Colonic mucosa (tissue), 4 donors: ENCODE measurements around the gene RAPGEF5. TPM values are rescaled to one million over a fixed set of nuclear protein-coding genes. Genes with fewer than 3 reads are reported as not detected.

Experiments
- DNase-seq: peaks from one replicate; pipeline ENCODE4 v3.0.0-alpha.2; 2020
- H3K27ac ChIP-seq: fragments of 200-600 bp; one replicate; pipeline ENCODE4 v1.8.0; 2021
- H3K27me3 ChIP-seq: fragments of 200-600 bp; one replicate; pipeline ENCODE4 v1.8.0; 2021
- H3K36me3 ChIP-seq: fragments of 200-600 bp; one replicate; pipeline ENCODE4 v1.8.0; 2021
- H3K4me1 ChIP-seq: fragments of 200-600 bp; one replicate; pipeline ENCODE4 v1.8.0; 2021; ENCODE audit warnings: mild to moderate bottlenecking
- H3K4me3 ChIP-seq: fragments of 200-600 bp; one replicate; pipeline ENCODE4 v1.8.0; 2021
- H3K9ac ChIP-seq, 2 donors: one replicate each; pipeline ENCODE4 v1.7.0; 2013; ENCODE audit warnings: control low read depth in 2 of 2, low read depth in 2 of 2, low read length in 2 of 2
- H3K9me3 ChIP-seq: fragments of 200-600 bp; one replicate; pipeline ENCODE4 v1.8.0; 2021
- CTCF ChIP-seq: fragments of 200-600 bp; IDR thresholded peaks from one replicate; pipeline ENCODE4 v1.8.0; 2022; ENCODE audit warnings: antibody characterized with exemption, mild to moderate bottlenecking
- intact Hi-C: fragments of 100-400 bp; cut with DNase I; formaldehyde crosslinking; loops from one replicate; pipeline ENCODE4 v1.14.1; 2022
- total RNA-seq, 2 donors: library from RNA; stranded (reverse); fragmentation: NEBNext Ultra II Directional in 1 of 2; extraction: Animal tissue kit (Norgen Biotek cat#: 25700) in 1 of 2; gene quantifications; one replicate each; pipeline ENCODE4 v1.2.1, GENCODE V29; 2021
- donor health status: healthy.
- donor health status: DM: no; HTN: no; CAD: no.
- donor health status: DM: no; HTN: no; CAD: no.

RAPGEF5 gene
- total RNA-seq, 2 donors from 2014 or later = 39.9 to 42.2 TPM

DNA sequence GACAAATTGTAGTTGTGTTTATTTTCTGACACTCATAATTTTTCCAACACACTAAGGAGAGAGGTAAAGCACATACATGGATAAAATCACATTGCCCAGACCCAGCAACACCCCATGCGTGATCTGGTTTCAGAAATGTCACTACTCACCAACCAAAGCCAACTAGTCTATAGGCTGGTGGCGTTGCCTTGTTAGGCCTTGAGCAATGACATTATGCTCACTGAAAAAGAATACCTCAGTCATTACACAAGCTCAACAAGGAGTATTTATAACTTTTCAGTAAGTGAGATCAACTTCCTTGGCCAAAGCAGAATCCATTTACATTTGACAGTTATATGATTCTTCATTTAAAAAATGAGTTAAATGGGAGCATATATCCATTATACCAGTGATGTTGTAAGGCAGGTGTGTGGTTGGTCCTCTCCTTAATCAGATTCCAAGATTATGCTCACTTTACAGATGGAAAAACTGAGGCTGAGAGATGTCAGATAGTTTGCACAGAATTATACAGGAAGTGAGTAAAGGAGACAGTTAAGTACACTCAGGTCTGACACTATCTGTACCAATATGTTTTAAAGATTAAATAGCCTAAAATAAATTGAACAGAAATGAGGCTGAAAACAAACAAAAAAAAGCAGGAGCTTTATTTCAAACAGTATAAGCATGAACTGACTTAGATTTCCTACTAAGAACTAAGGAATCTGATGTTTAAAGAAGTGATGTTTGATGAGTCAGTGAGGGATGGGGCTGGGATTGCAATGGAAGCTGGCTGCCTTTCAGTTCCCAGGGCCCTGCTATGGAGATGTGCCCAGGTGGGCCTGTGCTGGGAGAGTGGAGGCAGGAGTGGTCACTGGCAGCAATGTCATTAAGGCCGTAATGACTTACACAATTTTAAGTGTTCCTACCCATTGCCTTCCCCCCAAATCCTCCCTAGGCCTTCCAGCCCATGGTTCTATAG is 118.3 kb downstream of the RAPGEF5 start:
- no peak for TF ChIP-seq CTCF

GRCh38 chr7:22235134-22235533 is 121.8 kb downstream of the RAPGEF5 start:
- Histone ChIP-seq H3K27me3 (no peaks in the 10 kb centered on the region), H3K36me3 (no peaks in the 10 kb centered on the region), H3K9ac (no peak overlapping the region), H3K9me3 (no peaks in the 10 kb centered on the region), H3K4me1 (no peaks in the 10 kb centered on the region), H3K4me3 (no peak overlapping the region), H3K27ac (no peak overlapping the region)
- TF ChIP-seq CTCF = no peak
- no peak for DNase-seq
- intact Hi-C loops = no loop called here

More for the DNA sequence above, 118.3 kb downstream of the RAPGEF5 start:
- Histone ChIP-seq H3K9ac (no peak overlapping the region), H3K27ac (no peak overlapping the region), H3K27me3 (no peaks in the 10 kb centered on the region), H3K9me3 (no peaks in the 10 kb centered on the region), H3K4me1 (peaks cover 7% of the 10 kb centered on the region), H3K4me3 (no peak overlapping the region), H3K36me3 (no peaks in the 10 kb centered on the region)
- intact Hi-C loops = no loop called here
- no peak for DNase-seq

DNA sequence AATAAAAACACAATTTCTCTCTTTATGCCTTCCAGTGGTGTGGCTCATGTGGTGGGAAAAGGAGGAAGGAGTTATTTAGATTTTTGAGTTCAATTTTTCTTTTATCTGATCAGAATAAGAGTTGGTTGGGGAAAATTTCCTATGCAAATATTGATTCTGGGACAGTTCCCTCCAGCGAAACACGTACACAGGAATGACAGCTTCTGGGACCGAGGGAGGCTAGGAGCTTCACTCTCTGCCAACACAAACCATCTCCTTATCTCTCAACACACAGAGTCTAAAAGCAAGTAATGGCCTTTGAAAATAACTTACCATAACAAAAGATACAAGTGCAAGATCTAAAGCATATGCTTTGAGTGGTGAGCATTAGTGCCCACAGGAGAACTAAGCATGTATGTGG is 122.7 kb downstream of the RAPGEF5 start:
- Histone ChIP-seq H3K9me3 (no peaks in the 10 kb centered on the region), H3K27me3 (no peaks in the 10 kb centered on the region), H3K36me3 (no peaks in the 10 kb centered on the region), H3K27ac (no peak overlapping the region), H3K9ac (no peak overlapping the region), H3K4me3 (no peak overlapping the region), H3K4me1 (no peaks in the 10 kb centered on the region)
- intact Hi-C loops = no loop called here
- DNase-seq = no peak
- no peak for TF ChIP-seq CTCF

DNA sequence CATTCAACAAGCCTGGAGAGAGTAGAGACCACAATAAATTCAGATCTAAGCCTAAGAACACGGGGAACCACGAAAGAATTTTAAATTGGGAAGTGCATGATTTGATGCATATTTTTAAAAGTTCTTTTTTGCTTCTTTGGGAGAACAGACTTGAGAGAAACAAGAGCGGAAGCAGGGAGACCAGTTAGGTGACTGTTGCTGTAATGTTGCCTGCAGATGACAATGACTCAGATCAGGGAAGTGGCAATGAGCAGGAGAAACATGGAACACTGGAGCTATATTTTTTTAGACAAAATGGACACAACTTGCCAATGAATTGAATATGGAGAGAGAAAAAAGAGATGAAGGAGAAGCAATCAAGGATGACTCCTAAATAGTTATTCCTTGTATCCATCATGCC is 125.1 kb downstream of the RAPGEF5 start:
- H3K9ac ChIP-seq = no peak overlapping the region
- intact Hi-C loops = no loop called here
- H3K27ac ChIP-seq = no peak overlapping the region
- H3K4me3 ChIP-seq = no peak overlapping the region
- H3K36me3 ChIP-seq = no peaks in the 10 kb centered on the region
- H3K4me1 ChIP-seq = no peaks in the 10 kb centered on the region
- no peaks in the 10 kb centered on the region for H3K27me3 ChIP-seq
- TF ChIP-seq CTCF = no peak
- no peaks in the 10 kb centered on the region for H3K9me3 ChIP-seq
- DNase-seq = no peak

- Histone ChIP-seq H3K9me3 (no peaks in the 10 kb centered on the region), H3K36me3 (no peaks in the 10 kb centered on the region), H3K4me3 (no peak overlapping the region), H3K27ac (no peak overlapping the region), H3K27me3 (no peaks in the 10 kb centered on the region), H3K4me1 (no peaks in the 10 kb centered on the region), H3K9ac (no peak overlapping the region)
- intact Hi-C loops = no loop called here
- no peak for TF ChIP-seq CTCF
- DNase-seq = no peak
Observed at GRCh38 chr7:22231141-22231540, 125.8 kb downstream of the RAPGEF5 start.
